Measurements from ENCODE around the gene ABI3BP.

ABI3BP gene

GRCh38 chr3:100746092-100746491 is 247.1 kb downstream of the ABI3BP start:
- DNase-seq (ENCODE audit: low spot score) (no peak), ATAC-seq (ENCODE audit: low read depth) (no peak)
- Histone ChIP-seq H3K4me1 (ENCODE audit: insufficient read depth, poor library complexity, severe bottlenecking) (no peaks in the 10 kb centered on the region), H3K4me3 (ENCODE audit: severe bottlenecking) (no peak overlapping the region), H3K9me3 (ENCODE audit: severe bottlenecking) (no peaks in the 10 kb centered on the region), H3K27ac (ENCODE audit: poor library complexity, severe bottlenecking) (no peak overlapping the region), H3K36me3 (ENCODE audit: low read depth) (peaks cover 100% of the 10 kb centered on the region), H3K27me3 (ENCODE audit: insufficient read depth, poor library complexity, severe bottlenecking) (no peaks in the 10 kb centered on the region)
- no peak for TF ChIP-seq CTCF (IDR thresholded peaks at IDR 0.05; ENCODE audit: poor library complexity, severe bottlenecking)

- Histone ChIP-seq H3K36me3 (ENCODE audit: low read depth) (peaks cover 100% of the 10 kb centered on the region), H3K27ac (ENCODE audit: poor library complexity, severe bottlenecking) (no peak overlapping the region), H3K4me1 (ENCODE audit: insufficient read depth, poor library complexity, severe bottlenecking) (no peaks in the 10 kb centered on the region), H3K27me3 (ENCODE audit: insufficient read depth, poor library complexity, severe bottlenecking) (no peaks in the 10 kb centered on the region), H3K4me3 (ENCODE audit: severe bottlenecking) (no peak overlapping the region), H3K9me3 (ENCODE audit: severe bottlenecking) (no peaks in the 10 kb centered on the region)
- no peak for ATAC-seq (ENCODE audit: low read depth)
- DNase-seq (ENCODE audit: low spot score) = no peak
- no peak for TF ChIP-seq CTCF (IDR thresholded peaks at IDR 0.05; ENCODE audit: poor library complexity, severe bottlenecking)
These were observed 247.6 kb downstream of the ABI3BP start for GRCh38 chr3:100745617-100746016.

- TF ChIP-seq CTCF (IDR thresholded peaks at IDR 0.05; ENCODE audit: poor library complexity, severe bottlenecking) = no peak
- H3K4me1 ChIP-seq (ENCODE audit: insufficient read depth, poor library complexity, severe bottlenecking) = no peaks in the 10 kb centered on the region
- no peak overlapping the region for H3K27ac ChIP-seq (ENCODE audit: poor library complexity, severe bottlenecking)
- H3K36me3 ChIP-seq (ENCODE audit: low read depth) = peaks cover 100% of the 10 kb centered on the region
- H3K9me3 ChIP-seq (ENCODE audit: severe bottlenecking) = no peaks in the 10 kb centered on the region
- no peak overlapping the region for H3K4me3 ChIP-seq (ENCODE audit: severe bottlenecking)
- ATAC-seq (ENCODE audit: low read depth) (no peak), DNase-seq (ENCODE audit: low spot score) (no peak)
- no peaks in the 10 kb centered on the region for H3K27me3 ChIP-seq (ENCODE audit: insufficient read depth, poor library complexity, severe bottlenecking)
These were observed 248.6 kb downstream of the ABI3BP start for GRCh38 chr3:100744671-100745070.

DNA sequence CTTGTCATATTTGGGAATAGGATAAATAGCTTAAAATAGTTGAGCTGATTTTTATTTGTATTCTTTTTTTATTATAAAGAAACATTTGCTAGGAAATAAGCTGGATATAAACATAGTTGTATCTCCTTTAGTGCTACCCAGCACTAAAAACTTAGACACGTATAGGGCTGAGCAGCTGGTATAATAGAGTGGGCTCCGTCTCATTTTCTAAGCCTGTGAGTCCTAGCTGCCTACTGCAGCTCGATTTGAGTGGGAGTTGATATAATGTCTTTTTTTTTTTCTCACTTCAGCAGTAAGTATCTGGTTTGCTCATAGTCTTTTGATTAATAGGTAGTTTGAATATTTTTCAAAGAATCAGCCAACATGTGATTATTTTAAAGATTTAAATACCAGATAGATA is 249.7 kb downstream of the ABI3BP start:
- TF ChIP-seq CTCF (IDR thresholded peaks at IDR 0.05; ENCODE audit: poor library complexity, severe bottlenecking) = no peak
- Histone ChIP-seq H3K4me3 (ENCODE audit: severe bottlenecking) (no peak overlapping the region), H3K9me3 (ENCODE audit: severe bottlenecking) (no peaks in the 10 kb centered on the region), H3K27me3 (ENCODE audit: insufficient read depth, poor library complexity, severe bottlenecking) (no peaks in the 10 kb centered on the region), H3K4me1 (ENCODE audit: insufficient read depth, poor library complexity, severe bottlenecking) (no peaks in the 10 kb centered on the region), H3K36me3 (ENCODE audit: low read depth) (peaks cover 100% of the 10 kb centered on the region), H3K27ac (ENCODE audit: poor library complexity, severe bottlenecking) (no peak overlapping the region)
- no peak for ATAC-seq (ENCODE audit: low read depth)
- DNase-seq (ENCODE audit: low spot score) = no peak

GRCh38 chr3:100740207-100740606 is 253.0 kb downstream of the ABI3BP start:
- Histone ChIP-seq H3K9me3 (ENCODE audit: severe bottlenecking) (no peaks in the 10 kb centered on the region), H3K27ac (ENCODE audit: poor library complexity, severe bottlenecking) (no peak overlapping the region), H3K27me3 (ENCODE audit: insufficient read depth, poor library complexity, severe bottlenecking) (no peaks in the 10 kb centered on the region), H3K36me3 (ENCODE audit: low read depth) (peaks cover 100% of the 10 kb centered on the region), H3K4me3 (ENCODE audit: severe bottlenecking) (no peak overlapping the region), H3K4me1 (ENCODE audit: insufficient read depth, poor library complexity, severe bottlenecking) (no peaks in the 10 kb centered on the region)
- no peak for ATAC-seq (ENCODE audit: low read depth)
- DNase-seq (ENCODE audit: low spot score) = no peak
- TF ChIP-seq CTCF (IDR thresholded peaks at IDR 0.05; ENCODE audit: poor library complexity, severe bottlenecking) = no peak

Measured in RWPE2 (cell line).